T-cell (primary cell): ENCODE measurements around the gene PSMD14. TPM values are rescaled to one million over a fixed set of nuclear protein-coding genes. Genes with fewer than 3 reads are reported as not detected.
"Not testable (repeated sequence)": the region's sequence is repeated elsewhere in the genome, so short reads cannot be mapped to it uniquely, and the experiment has no call there.

ENCODE experiments used
- ATAC-seq, 4 experiments: fragments of 200-7000 bp in 3 of 4; fragments of 150-1000 bp in 1 of 4; cut with Tn5 transposase; replicated peaks in 1 of 4; 1 replicate in 3 of 4; 2 replicates in 1 of 4; pipeline ENCODE4 v1.10.0; 2021; ENCODE audit warnings: moderate library complexity in 3 of 4, mild to moderate bottlenecking in 2 of 4, moderate number of reproducible peaks in 1 of 4
- CTCF ChIA-PET, 2 donors: fragments of 300-600 bp; sonication (Branson Sonifier 250); formaldehyde crosslinking; loops; one replicate each; lab custom pipeline; 2022; ENCODE audit warnings: antibody characterized with exemption in 2 of 2; lab: Charles Lee
- POLR2A ChIA-PET, 2 donors: fragments of 300-600 bp; sonication (Branson Sonifier 250); formaldehyde crosslinking; loops; one replicate each; lab custom pipeline; 2022; ENCODE audit warnings: antibody characterized with exemption in 2 of 2; lab: Charles Lee
- DNase-seq, 35 experiments: peaks; one replicate each; pipeline versions ENCODE4 v3.0.0 to v3.0.0-alpha.2; 2013 to 2023
- H3K27ac ChIP-seq: one replicate; pipeline ENCODE4 v1.5.1; 2013; ENCODE audit warnings: low read length
- H3K27me3 ChIP-seq, 2 experiments: replicated peaks in 1 of 2; 1 replicate in 1 of 2; 2 replicates in 1 of 2; pipeline versions ENCODE4 v1.6.1 to v1.7.0; 2013; ENCODE audit warnings: low read length in 1 of 2, mixed read lengths in 1 of 2; ENCODE audit not compliant: control insufficient read depth in 2 of 2, insufficient read depth in 2 of 2; ENCODE audit errors: extremely low read depth in 1 of 2
- H3K36me3 ChIP-seq, 2 donors: 1 replicate in 1 of 2; 2 replicates in 1 of 2; pipeline versions ENCODE4 v1.6.1 to v1.7.0; 2013; ENCODE audit warnings: low read length in 1 of 2; ENCODE audit not compliant: control insufficient read depth in 2 of 2, insufficient read depth in 1 of 2; ENCODE audit errors: extremely low read depth in 1 of 2
- H3K4me1 ChIP-seq, 2 experiments: 1 replicate in 1 of 2; 2 replicates in 1 of 2; pipeline versions ENCODE4 v1.6.1 to v1.7.0; 2013; ENCODE audit warnings: low read length in 2 of 2, mixed read lengths in 1 of 2; ENCODE audit not compliant: insufficient read depth in 2 of 2, control insufficient read depth in 1 of 2; ENCODE audit errors: extremely low read depth in 1 of 2
- H3K4me3 ChIP-seq, 2 donors: 1 replicate in 1 of 2; 2 replicates in 1 of 2; pipeline versions ENCODE4 v1.5.1 to v1.7.0; 2013; ENCODE audit warnings: mild to moderate bottlenecking in 2 of 2, low read length in 1 of 2, moderate library complexity in 1 of 2; ENCODE audit not compliant: control insufficient read depth in 1 of 2; ENCODE audit errors: extremely low read depth in 1 of 2
- H3K9me3 ChIP-seq: 2 replicates; pipeline ENCODE4 v1.7.0; 2013
- H3K27ac Mint-ChIP-seq, 2 donors: one replicate each; pipeline ENCODE4 v1.8.0; 2020 to 2021; ENCODE audit warnings: mild to moderate bottlenecking in 2 of 2, mixed read lengths in 2 of 2
- H3K27me3 Mint-ChIP-seq, 2 donors: one replicate each; pipeline ENCODE4 v1.8.0; 2021 to 2022; ENCODE audit warnings: mixed read lengths in 2 of 2
- H3K36me3 Mint-ChIP-seq: one replicate; pipeline ENCODE4 v1.8.0; 2021; ENCODE audit warnings: mixed read lengths
- H3K4me1 Mint-ChIP-seq, 3 donors: one replicate each; pipeline ENCODE4 v1.8.0; 2020 to 2022; ENCODE audit warnings: mixed read lengths in 3 of 3, mild to moderate bottlenecking in 1 of 3
- H3K4me3 Mint-ChIP-seq, 3 donors: one replicate each; pipeline ENCODE4 v1.8.0; 2020 to 2022; ENCODE audit warnings: mild to moderate bottlenecking in 3 of 3, mixed read lengths in 3 of 3, moderate library complexity in 3 of 3
- H3K9me3 Mint-ChIP-seq, 3 donors: one replicate each; pipeline ENCODE4 v1.8.0; 2020 to 2022; ENCODE audit warnings: mixed read lengths in 3 of 3
- WGBS: methylation state at CpG from one replicate; pipeline ENCODE4 v1.1.5; 2013; ENCODE audit warnings: missing lambda C conversion rate; ENCODE audit not compliant: insufficient coverage; 5-methylcytosine and 5-hydroxymethylcytosine counted together
- total RNA-seq, 35 experiments: library from RNA in 6 of 35; stranded (reverse) in 6 of 35; fragments of 120-200 nt in 1 of 35; gene quantifications; one replicate each; pipeline versions ENCODE4 v1.2.1 to v1.2.4 and lab custom pipeline; 2013 to 2026

The PSMD14 gene
- total RNA-seq (10 to 100 TPM; 18.7 to 24.9 (median 21.2) TPM), total RNA-seq (lab: John Stamatoyannopoulos, UW) (20.7 to 299 (median 37.2) reads per million in 29 experiments)
- total RNA-seq (2013), result 37.9 TPM

- H3K9me3 ChIP-seq, result no peaks in the 10 kb centered on the region
- peak; percentile 67 to 90 (median 83) for DNase-seq
- H3K4me1 ChIP-seq, result peaks cover 8 to 21% of the 10 kb centered on the region in 2 experiments
- H3K27ac ChIP-seq, result peak within 1 kb of the TSS; percentile 67
- H3K4me3 ChIP-seq, result peak within 1 kb of the TSS; percentile 89 to 91
- Mint-ChIP-seq H3K27ac (peak within 1 kb of the TSS; percentile 94 to 96), H3K27me3 (no peaks in the 10 kb centered on the region), H3K4me3 (peak within 1 kb of the TSS; percentile 97 to 98 (median 98)), H3K4me1 (peaks cover 42 to 49% (median 44%) of the 10 kb centered on the region in 3 donors), H3K36me3 (peaks cover 8% of the 10 kb centered on the region), H3K9me3 (peaks cover 0 to 1% (median 0%) of the 10 kb centered on the region in 3 donors)
- ChIA-PET POLR2A (interaction anchor here in 1 of 2 donors (0.8 kb wide), 1 partner anchor 66 kb away, joined by 3 read pairs; no protein-coding TSS in a partner anchor), CTCF (interaction anchor here in 1 of 2 donors (0.6 kb wide), 1 partner anchor 1000 kb away, joined by 3 read pairs; no protein-coding TSS in a partner anchor)
- H3K27me3 ChIP-seq, result peaks cover 0 to 4% of the 10 kb centered on the region in 2 experiments
- peak; percentile 90 to 93 (median 92) for ATAC-seq
- no peaks in the 10 kb centered on the region for H3K36me3 ChIP-seq
- WGBS, result under 1% methylated on average over 55 of the region's 60 CpGs
Measured at GRCh38 chr2:161308178-161308955, at the start of gene PSMD14. Gene PSMD14, plus strand, starts transcription at chr2:161308425. Its CDS starts 10,401 bp downstream, at chr2:161318826.

GRCh38 chr2:161265874-161266273, 42.4 kb upstream of the PSMD14 start:
- Histone ChIP-seq H3K4me1 (no peaks in the 10 kb centered on the region), H3K27me3 (no peaks in the 10 kb centered on the region), H3K27ac (no peak overlapping the region), H3K4me3 (no peak overlapping the region), H3K9me3 (no peaks in the 10 kb centered on the region), H3K36me3 (no peaks in the 10 kb centered on the region)
- POLR2A ChIA-PET, result no interaction called here
- H3K4me3 Mint-ChIP-seq, result no peak overlapping the region
- 94% methylated on average over 8 of the region's 11 CpGs for WGBS
- no peak for DNase-seq
- H3K4me1 Mint-ChIP-seq, result no peaks in the 10 kb centered on the region
- H3K36me3 Mint-ChIP-seq, result no peaks in the 10 kb centered on the region
- H3K27ac Mint-ChIP-seq, result no peak overlapping the region
- H3K9me3 Mint-ChIP-seq, result no peaks in the 10 kb centered on the region
- CTCF ChIA-PET, result interaction anchor here (1.0 to 1.4 kb wide), 3 partner anchors 11 to 42 kb away, joined by 3 to 5 read pairs (median 3); no protein-coding TSS in a partner anchor
- ATAC-seq, result no peak
- H3K27me3 Mint-ChIP-seq, result peaks cover 3 to 9% of the 10 kb centered on the region in 2 donors

- no peaks in the 10 kb centered on the region for H3K27me3 ChIP-seq
- ATAC-seq, result no peak
- Mint-ChIP-seq H3K9me3 (no peaks in the 10 kb centered on the region), H3K27me3 (peaks cover 7% of the 10 kb centered on the region in 2 donors), H3K27ac (no peak overlapping the region), H3K4me1 (peaks cover 2 to 5% (median 3%) of the 10 kb centered on the region in 3 donors), H3K36me3 (no peaks in the 10 kb centered on the region), H3K4me3 (no peak overlapping the region)
- no peak overlapping the region for H3K27ac ChIP-seq
- ChIA-PET CTCF (interaction anchor here (1.0 to 3.8 kb wide), 2 partner anchors 45 to 46 kb away, joined by 6 to 31 read pairs; no protein-coding TSS in a partner anchor), POLR2A (no interaction called here)
- no peaks in the 10 kb centered on the region for H3K36me3 ChIP-seq
- H3K9me3 ChIP-seq, result no peaks in the 10 kb centered on the region
- no peak overlapping the region for H3K4me3 ChIP-seq
- no peak for DNase-seq
- no peaks in the 10 kb centered on the region for H3K4me1 ChIP-seq
- 100% methylated on average over 2 of the region's 3 CpGs for WGBS
Measured at GRCh38 chr2:161269111-161269510, 39.1 kb upstream of the PSMD14 start.

- H3K9me3 Mint-ChIP-seq, result no peaks in the 10 kb centered on the region
- no peak overlapping the region for H3K4me3 ChIP-seq
- H3K4me1 Mint-ChIP-seq, result peaks cover 2 to 5% (median 3%) of the 10 kb centered on the region in 3 donors
- ChIA-PET CTCF (interaction anchor here (0.5 to 5.7 kb wide), 9 partner anchors 18 to 140 kb away, joined by 3 to 45 read pairs (median 3); no protein-coding TSS in a partner anchor), POLR2A (no interaction called here)
- H3K4me1 ChIP-seq, result no peaks in the 10 kb centered on the region
- ATAC-seq (peak in 2 of 4 experiments; percentile 50 to 52), DNase-seq (peak in 9 of 35 experiments; percentile 4 to 81 (median 22))
- no peak overlapping the region for H3K27ac Mint-ChIP-seq
- peaks cover 0 to 12% of the 10 kb centered on the region in 2 experiments for H3K27me3 ChIP-seq
- H3K27me3 Mint-ChIP-seq, result peaks cover 4 to 6% of the 10 kb centered on the region in 2 donors
- no peaks in the 10 kb centered on the region for H3K9me3 ChIP-seq
- H3K27ac ChIP-seq, result no peak overlapping the region
- H3K36me3 Mint-ChIP-seq, result no peaks in the 10 kb centered on the region
- H3K36me3 ChIP-seq, result no peaks in the 10 kb centered on the region
- no CpG with 5 or more reads among the region's 5 CpGs for WGBS
- H3K4me3 Mint-ChIP-seq, result no peak overlapping the region
Measured at GRCh38 chr2:161273038-161273760, 35.0 kb upstream of the PSMD14 start.

- H3K4me3 Mint-ChIP-seq, H3K9me3 ChIP-seq, H3K4me3 ChIP-seq, H3K27ac ChIP-seq, H3K36me3 Mint-ChIP-seq, ATAC-seq, POLR2A ChIA-PET, H3K36me3 ChIP-seq, H3K4me1 Mint-ChIP-seq, H3K4me1 ChIP-seq, H3K27me3 Mint-ChIP-seq, H3K27ac Mint-ChIP-seq, H3K9me3 Mint-ChIP-seq: not testable (repeated sequence)
- peaks cover 0 to 30% of the 10 kb centered on the region in 2 experiments for H3K27me3 ChIP-seq
- CTCF ChIA-PET, result interaction anchor here in 1 of 2 donors (0.6 kb wide), 1 partner anchor 777 kb away, joined by 3 read pairs; no protein-coding TSS in a partner anchor
- DNase-seq, result peak in 3 of 35 experiments; percentile 9 to 16 (median 13)
- WGBS, result 69% methylated on average over 4 of the region's 11 CpGs
Measured at GRCh38 chr2:161278564-161279229, 29.5 kb upstream of the PSMD14 start.
